ENCODE measurements around the gene ISL1.

ISL1 gene

DNA sequence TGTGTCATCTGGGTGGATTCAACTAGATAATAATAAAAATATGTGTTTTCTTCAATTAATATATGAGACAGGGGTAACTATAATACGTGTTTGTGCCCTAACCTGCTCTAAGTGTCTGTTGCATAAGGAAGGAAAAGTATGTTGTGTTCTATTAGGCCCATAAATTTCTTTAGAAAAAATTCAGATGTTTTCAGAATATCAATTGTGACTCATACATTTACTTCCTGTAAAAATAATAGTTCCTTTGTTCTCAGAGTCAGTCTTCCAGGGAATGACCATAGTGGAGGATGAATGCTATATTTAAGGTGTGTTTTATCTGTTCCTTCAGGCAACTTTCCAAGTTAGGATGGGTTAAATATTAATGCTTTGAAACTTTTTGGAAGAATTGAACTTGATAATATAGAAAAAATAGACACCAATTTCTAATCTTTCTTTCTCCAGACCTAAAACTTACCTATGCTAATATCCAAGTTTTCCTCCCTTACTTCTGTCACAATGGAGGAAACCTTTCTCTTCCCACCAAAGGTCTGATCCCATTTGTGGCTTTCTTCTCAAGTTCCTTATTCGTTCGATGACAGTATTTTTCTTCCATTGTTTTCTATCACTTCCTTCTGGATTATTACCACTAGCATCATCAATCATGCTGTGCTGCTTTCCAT is 49.9 kb downstream of the ISL1 start:
- TF ChIP-seq, protein P1, sequence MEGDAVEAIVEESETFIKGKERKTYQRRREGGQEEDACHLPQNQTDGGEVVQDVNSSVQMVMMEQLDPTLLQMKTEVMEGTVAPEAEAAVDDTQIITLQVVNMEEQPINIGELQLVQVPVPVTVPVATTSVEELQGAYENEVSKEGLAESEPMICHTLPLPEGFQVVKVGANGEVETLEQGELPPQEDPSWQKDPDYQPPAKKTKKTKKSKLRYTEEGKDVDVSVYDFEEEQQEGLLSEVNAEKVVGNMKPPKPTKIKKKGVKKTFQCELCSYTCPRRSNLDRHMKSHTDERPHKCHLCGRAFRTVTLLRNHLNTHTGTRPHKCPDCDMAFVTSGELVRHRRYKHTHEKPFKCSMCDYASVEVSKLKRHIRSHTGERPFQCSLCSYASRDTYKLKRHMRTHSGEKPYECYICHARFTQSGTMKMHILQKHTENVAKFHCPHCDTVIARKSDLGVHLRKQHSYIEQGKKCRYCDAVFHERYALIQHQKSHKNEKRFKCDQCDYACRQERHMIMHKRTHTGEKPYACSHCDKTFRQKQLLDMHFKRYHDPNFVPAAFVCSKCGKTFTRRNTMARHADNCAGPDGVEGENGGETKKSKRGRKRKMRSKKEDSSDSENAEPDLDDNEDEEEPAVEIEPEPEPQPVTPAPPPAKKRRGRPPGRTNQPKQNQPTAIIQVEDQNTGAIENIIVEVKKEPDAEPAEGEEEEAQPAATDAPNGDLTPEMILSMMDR (IDR thresholded peaks at IDR 0.05; ENCODE audit: control insufficient read depth, insufficient read depth, low read depth, low read length, missing control alignments) = no peak
- no peak overlapping the region for H3K4me3 ChIP-seq (ENCODE audit: control insufficient read depth, low read depth, low read length)
- no peak for DNase-seq (ENCODE audit: low read depth)

DNA sequence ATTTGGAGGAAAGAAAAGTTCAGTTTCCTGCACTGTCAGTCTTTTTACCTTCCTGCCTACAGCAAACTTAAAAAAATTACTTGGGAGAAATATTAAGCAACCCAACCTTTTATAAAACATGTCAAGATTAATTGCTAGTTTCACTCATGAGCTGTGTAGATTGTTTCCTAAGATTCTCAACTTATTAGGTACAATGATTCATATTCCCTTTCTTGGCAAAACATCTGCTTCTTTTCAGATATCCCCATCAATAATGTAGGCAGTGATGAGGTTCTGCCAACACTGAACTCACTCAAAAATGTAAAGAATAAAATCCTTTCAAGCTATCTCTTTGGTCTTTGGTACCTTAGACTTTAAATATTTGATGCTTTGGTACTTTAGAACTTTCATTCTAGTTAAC is 56.0 kb downstream of the ISL1 start:
- no peak for DNase-seq (ENCODE audit: low read depth)
- no peak overlapping the region for H3K4me3 ChIP-seq (ENCODE audit: control insufficient read depth, low read depth, low read length)
- TF ChIP-seq, protein P1 (IDR thresholded peaks at IDR 0.05; ENCODE audit: control insufficient read depth, insufficient read depth, low read depth, low read length, missing control alignments) = no peak
